Sigmoid colon (tissue), 7 donors: ENCODE data around the gene OAS3. TPM values are rescaled to one million over a fixed set of nuclear protein-coding genes. Genes with fewer than 3 reads are reported as not detected.

Experiments
- DNase-seq: peaks from one replicate; pipeline ENCODE4 v3.0.0-alpha.2; 2019
- H3K27ac ChIP-seq, 4 donors: fragments of 200-600 bp; sonication (generic); one replicate each; pipeline ENCODE4 v1.5.1; 2016 to 2019; ENCODE audit warnings: mild to moderate bottlenecking in 1 of 4
- H3K27me3 ChIP-seq, 3 donors: fragments of 200-600 bp; sonication (generic); one replicate each; pipeline ENCODE4 v1.5.1; 2019; ENCODE audit warnings: mild to moderate bottlenecking in 1 of 3
- H3K36me3 ChIP-seq, 4 donors: fragments of 200-600 bp; sonication (generic); one replicate each; pipeline ENCODE4 v1.5.1; 2016 to 2019
- H3K4me1 ChIP-seq, 4 donors: fragments of 200-600 bp; sonication (generic); one replicate each; pipeline ENCODE4 v1.5.1; 2017 to 2019
- H3K4me3 ChIP-seq, 4 donors: fragments of 200-600 bp; sonication (generic); one replicate each; pipeline ENCODE4 v1.5.1; 2017 to 2019; ENCODE audit warnings: mild to moderate bottlenecking in 2 of 4, moderate library complexity in 1 of 4
- H3K9me3 ChIP-seq, 4 donors: fragments of 200-600 bp in 3 of 4; sonication (generic) in 3 of 4; one replicate each; pipeline versions ENCODE4 v1.5.1 to v1.6.1; 2013 to 2019
- CTCF ChIP-seq, 4 experiments: fragments of 450-650 bp in 3 of 4; fragments of 200-600 bp in 1 of 4; IDR thresholded peaks; one replicate each; pipeline ENCODE4 v1.5.1; 2016 to 2019; ENCODE audit warnings: antibody characterized with exemption in 4 of 4, mild to moderate bottlenecking in 3 of 4, moderate library complexity in 2 of 4
- EP300 ChIP-seq, 4 donors: sonication (generic); formaldehyde crosslinking; IDR thresholded peaks; one replicate each; pipeline ENCODE4 v1.6.1; 2017; ENCODE audit warnings: antibody characterized with exemption in 4 of 4
- POLR2A ChIP-seq, 2 donors: fragments of 450-650 bp; IDR thresholded peaks; one replicate each; pipeline ENCODE4 v1.6.1; 2016; ENCODE audit warnings: antibody characterized with exemption in 2 of 2, mild to moderate bottlenecking in 2 of 2, moderate library complexity in 2 of 2
- POLR2AphosphoS5 ChIP-seq, 4 donors: sonication (generic); formaldehyde crosslinking; IDR thresholded peaks; one replicate each; pipeline ENCODE4 v1.6.1; 2017; ENCODE audit warnings: antibody characterized with exemption in 4 of 4
- WGBS, 2 donors: extraction: QIAGEN DNeasy Blood & Tissue Kit; methylation state at CpG; one replicate each; pipeline ENCODE4 v1.1.7; 2013; 5-methylcytosine and 5-hydroxymethylcytosine counted together
- intact Hi-C: fragments of 100-400 bp; cut with DNase I; formaldehyde crosslinking; loops from one replicate; pipeline ENCODE4 v1.15.1; 2023
- polyA plus RNA-seq, 3 donors: library from polyadenylated mRNA; stranded (reverse); fragments of 200-250 nt; gene quantifications; one replicate each; pipeline ENCODE4 v1.2.3, GENCODE V29; 2013
- total RNA-seq, 4 donors: library from RNA; depleted of rRNA; stranded (reverse); fragments of >200 nt; gene quantifications; one replicate each; pipeline ENCODE4 v1.1.0, GENCODE V29; 2016
- donor health status: healthy with polysubstance abuse.
- donor health status: Bipolar disorder and iron deficiency.
- donor health status: healthy.

OAS3 gene
- total and polyA plus RNA-seq, 7 donors = 1.8 to 37.0 (median 6.1) TPM

GRCh38 chr12:112978163-112979040, 40.1 kb downstream of the OAS3 start, which contains the start of gene OAS2:
Gene OAS2, plus strand, starts transcription at chr12:112978519. Its CDS starts 90 bp downstream, at chr12:112978609.
- H3K36me3 ChIP-seq = no peaks in the 10 kb centered on the region
- TF ChIP-seq CTCF (IDR thresholded peaks at IDR 0.05) = no peak
- no peak for TF ChIP-seq POLR2A (IDR thresholded peaks at IDR 0.05)
- peak in 3 of 4 donors; percentile 47 to 52 (median 51) for TF ChIP-seq POLR2AphosphoS5 (IDR thresholded peaks at IDR 0.05)
- no peaks in the 10 kb centered on the region for H3K27me3 ChIP-seq
- 12 to 30% methylated on average over 19 of the region's 19 CpGs for WGBS, 2 donors
- peak within 1 kb of the TSS; percentile 52 to 79 (median 68) for H3K27ac ChIP-seq
- peak; percentile 73 for DNase-seq
- H3K4me3 ChIP-seq = peak within 1 kb of the TSS; percentile 8 to 48 (median 36)
- H3K4me1 ChIP-seq = peaks cover 0 to 10% (median 0%) of the 10 kb centered on the region in 4 donors
- intact Hi-C loops = no loop called here
- H3K9me3 ChIP-seq = no peaks in the 10 kb centered on the region

- intact Hi-C loops = no loop called here
- TF ChIP-seq CTCF (IDR thresholded peaks at IDR 0.05) = no peak
- no peak for TF ChIP-seq POLR2AphosphoS5 (IDR thresholded peaks at IDR 0.05)
- TF ChIP-seq POLR2A (IDR thresholded peaks at IDR 0.05) = no peak
- TF ChIP-seq EP300 (IDR thresholded peaks at IDR 0.05) = no peak
- Histone ChIP-seq H3K4me3 (peak overlapping the region in 3 of 4 donors; percentile 28 to 48 (median 44)), H3K9me3 (no peaks in the 10 kb centered on the region), H3K27ac (peak overlapping the region; percentile 52 to 79 (median 68)), H3K4me1 (peaks cover 0 to 10% (median 0%) of the 10 kb centered on the region in 4 donors), H3K36me3 (no peaks in the 10 kb centered on the region), H3K27me3 (no peaks in the 10 kb centered on the region)
- DNase-seq = no peak
- 33 to 71% methylated on average over 6 of the region's 6 CpGs for WGBS, 2 donors
Measured at GRCh38 chr12:112979041-112979680, 40.9 kb downstream of the OAS3 start.

- intact Hi-C loops = no loop called here
- WGBS, 2 donors = 64 to 80% methylated on average over 4 of the region's 4 CpGs
- no peak for DNase-seq
Measured at GRCh38 chr12:112980491-112981158, 42.4 kb downstream of the OAS3 start.

More at GRCh38 chr12:112980491-112981158, 42.4 kb downstream of the OAS3 start:
- Histone ChIP-seq H3K4me3 (no peak overlapping the region), H3K27me3 (no peaks in the 10 kb centered on the region), H3K36me3 (no peaks in the 10 kb centered on the region), H3K4me1 (peaks cover 0 to 10% (median 0%) of the 10 kb centered on the region in 4 donors), H3K9me3 (peaks cover 3 to 8% (median 4%) of the 10 kb centered on the region in 4 donors), H3K27ac (no peak overlapping the region)
- TF ChIP-seq POLR2AphosphoS5 (IDR thresholded peaks at IDR 0.05) = no peak
- no peak for TF ChIP-seq EP300 (IDR thresholded peaks at IDR 0.05)
- no peak for TF ChIP-seq POLR2A (IDR thresholded peaks at IDR 0.05)
- TF ChIP-seq CTCF (IDR thresholded peaks at IDR 0.05) = no peak
